Suprapubic skin (tissue), 4 donors: ENCODE results near the gene DIPK1B. TPM values are rescaled to one million over a fixed set of nuclear protein-coding genes. Genes with fewer than 3 reads are reported as not detected.

ENCODE experiments used
- DNase-seq, 2 donors: peaks; one replicate each; pipeline ENCODE4 v3.0.0-alpha.2; 2019; ENCODE audit warnings: low spot score in 2 of 2
- H3K27ac ChIP-seq: fragments of 200-600 bp; sonication (generic); one replicate; pipeline ENCODE4 v1.5.1; 2019
- H3K27me3 ChIP-seq: fragments of 200-600 bp; sonication (generic); one replicate; pipeline ENCODE4 v1.5.1; 2019
- H3K36me3 ChIP-seq: fragments of 200-600 bp; sonication (generic); one replicate; pipeline ENCODE4 v1.5.1; 2019
- H3K4me1 ChIP-seq: fragments of 200-600 bp; sonication (generic); one replicate; pipeline ENCODE4 v1.5.1; 2019
- H3K4me3 ChIP-seq: fragments of 200-600 bp; sonication (generic); one replicate; pipeline ENCODE4 v1.5.1; 2019; ENCODE audit warnings: mild to moderate bottlenecking
- H3K9me3 ChIP-seq: fragments of 200-600 bp; sonication (generic); one replicate; pipeline ENCODE4 v1.5.1; 2019
- CTCF ChIP-seq, 2 donors: fragments of 200-600 bp in 1 of 2; fragments of 450-650 bp in 1 of 2; sonication (generic) in 1 of 2; IDR thresholded peaks; one replicate each; pipeline ENCODE4 v1.5.1; 2016 to 2019; ENCODE audit warnings: antibody characterized with exemption in 2 of 2, mild to moderate bottlenecking in 1 of 2, moderate library complexity in 1 of 2
- EP300 ChIP-seq: sonication (generic); formaldehyde crosslinking; IDR thresholded peaks from one replicate; pipeline ENCODE4 v1.6.1; 2017; ENCODE audit warnings: antibody characterized with exemption
- POLR2A ChIP-seq, 2 donors: fragments of 450-650 bp; IDR thresholded peaks; one replicate each; pipeline ENCODE4 v1.6.1; 2017; ENCODE audit warnings: antibody characterized with exemption in 2 of 2, mild to moderate bottlenecking in 2 of 2, moderate library complexity in 2 of 2
- POLR2AphosphoS5 ChIP-seq, 3 donors: sonication (generic); formaldehyde crosslinking; IDR thresholded peaks; one replicate each; pipeline ENCODE4 v1.6.1; 2017; ENCODE audit warnings: antibody characterized with exemption in 3 of 3
- WGBS: methylation state at CpG from one replicate; pipeline ENCODE4 v1.1.5; 2018; 5-methylcytosine and 5-hydroxymethylcytosine counted together
- total RNA-seq, 4 donors: library from RNA; depleted of rRNA; stranded (reverse); fragments of >200 nt; gene quantifications; one replicate each; pipeline ENCODE4 v1.1.0, GENCODE V29; 2016

DIPK1B gene
- total RNA-seq, 4 donors from 2014 or later: 3.8 to 13.1 (median 6.3) TPM

GRCh38 chr9:136748201-136748600 is 35.8 kb downstream of the DIPK1B start, which contains the start of gene LCN6:
Gene LCN6 (minus strand): TSS chr9:136748525. CDS start chr9:136748483, 42 bp downstream.
- H3K9me3 ChIP-seq: no peaks in the 10 kb centered on the region
- H3K4me3 ChIP-seq: no peak within 1 kb of the TSS
- H3K27ac ChIP-seq: no peak within 1 kb of the TSS
- WGBS: 69% methylated on average over 8 of the region's 8 CpGs
- peaks cover 18% of the 10 kb centered on the region for H3K27me3 ChIP-seq
- H3K36me3 ChIP-seq: no peaks in the 10 kb centered on the region
- H3K4me1 ChIP-seq: peaks cover 9% of the 10 kb centered on the region
- no peak for DNase-seq
- TF ChIP-seq EP300 (no peak), CTCF (IDR thresholded peaks at IDR 0.05) (no peak), POLR2A (IDR thresholded peaks at IDR 0.05) (no peak), POLR2AphosphoS5 (IDR thresholded peaks at IDR 0.05) (no peak)

- H3K36me3 ChIP-seq: no peaks in the 10 kb centered on the region
- H3K4me3 ChIP-seq: no peak overlapping the region
- no peak for DNase-seq
- TF ChIP-seq POLR2A (IDR thresholded peaks at IDR 0.05) (no peak), EP300 (no peak), CTCF (IDR thresholded peaks at IDR 0.05) (no peak), POLR2AphosphoS5 (IDR thresholded peaks at IDR 0.05) (no peak)
- 68% methylated on average over 9 of the region's 21 CpGs for WGBS
- peaks cover 10% of the 10 kb centered on the region for H3K27me3 ChIP-seq
- no peak overlapping the region for H3K27ac ChIP-seq
- H3K9me3 ChIP-seq: no peaks in the 10 kb centered on the region
- peaks cover 1% of the 10 kb centered on the region for H3K4me1 ChIP-seq
These were observed 36.6 kb downstream of the DIPK1B start for GRCh38 chr9:136748666-136749611.

GRCh38 chr9:136750526-136750925 is 38.2 kb downstream of the DIPK1B start:
- no peak for TF ChIP-seq EP300
- TF ChIP-seq POLR2AphosphoS5 (IDR thresholded peaks at IDR 0.05): no peak
- TF ChIP-seq CTCF (IDR thresholded peaks at IDR 0.05): no peak
- TF ChIP-seq POLR2A (IDR thresholded peaks at IDR 0.05): no peak
- Histone ChIP-seq H3K9me3 (no peaks in the 10 kb centered on the region), H3K4me3 (no peak overlapping the region), H3K27me3 (no peaks in the 10 kb centered on the region), H3K36me3 (no peaks in the 10 kb centered on the region), H3K4me1 (no peaks in the 10 kb centered on the region), H3K27ac (no peak overlapping the region)
- WGBS: 30% methylated on average over 2 of the region's 2 CpGs
- no peak for DNase-seq

GRCh38 chr9:136751244-136751643 is 38.9 kb downstream of the DIPK1B start:
- Histone ChIP-seq H3K4me3 (no peak overlapping the region), H3K4me1 (no peaks in the 10 kb centered on the region), H3K36me3 (no peaks in the 10 kb centered on the region), H3K27me3 (no peaks in the 10 kb centered on the region), H3K9me3 (peaks cover 6% of the 10 kb centered on the region), H3K27ac (no peak overlapping the region)
- 87% methylated on average over 1 of the region's 1 CpG for WGBS
- TF ChIP-seq CTCF (IDR thresholded peaks at IDR 0.05) (no peak), POLR2AphosphoS5 (IDR thresholded peaks at IDR 0.05) (no peak), POLR2A (IDR thresholded peaks at IDR 0.05) (no peak), EP300 (no peak)
- DNase-seq: no peak

- Histone ChIP-seq H3K27ac (no peak overlapping the region), H3K36me3 (no peaks in the 10 kb centered on the region), H3K4me1 (no peaks in the 10 kb centered on the region), H3K27me3 (no peaks in the 10 kb centered on the region), H3K4me3 (no peak overlapping the region), H3K9me3 (peaks cover 6% of the 10 kb centered on the region)
- no peak for DNase-seq
- no peak for TF ChIP-seq POLR2AphosphoS5 (IDR thresholded peaks at IDR 0.05)
- no peak for TF ChIP-seq POLR2A (IDR thresholded peaks at IDR 0.05)
- TF ChIP-seq EP300: no peak
- TF ChIP-seq CTCF (IDR thresholded peaks at IDR 0.05): no peak
These were observed 39.4 kb downstream of the DIPK1B start for GRCh38 chr9:136751814-136752213.
